GM15510 (cell line): ENCODE measurements around the gene SEL1L3.
A peak's percentile ranks its signal among the peaks of the same experiment; 100 is the strongest.

Experiments
- POLR2A ChIP-seq: IDR thresholded peaks from 3 replicates; pipeline ENCODE4 v1.6.1; 2011; ENCODE audit warnings: borderline replicate concordance; ENCODE audit not compliant: insufficient read length; ENCODE audit errors: extremely low read depth

The SEL1L3 gene

DNA sequence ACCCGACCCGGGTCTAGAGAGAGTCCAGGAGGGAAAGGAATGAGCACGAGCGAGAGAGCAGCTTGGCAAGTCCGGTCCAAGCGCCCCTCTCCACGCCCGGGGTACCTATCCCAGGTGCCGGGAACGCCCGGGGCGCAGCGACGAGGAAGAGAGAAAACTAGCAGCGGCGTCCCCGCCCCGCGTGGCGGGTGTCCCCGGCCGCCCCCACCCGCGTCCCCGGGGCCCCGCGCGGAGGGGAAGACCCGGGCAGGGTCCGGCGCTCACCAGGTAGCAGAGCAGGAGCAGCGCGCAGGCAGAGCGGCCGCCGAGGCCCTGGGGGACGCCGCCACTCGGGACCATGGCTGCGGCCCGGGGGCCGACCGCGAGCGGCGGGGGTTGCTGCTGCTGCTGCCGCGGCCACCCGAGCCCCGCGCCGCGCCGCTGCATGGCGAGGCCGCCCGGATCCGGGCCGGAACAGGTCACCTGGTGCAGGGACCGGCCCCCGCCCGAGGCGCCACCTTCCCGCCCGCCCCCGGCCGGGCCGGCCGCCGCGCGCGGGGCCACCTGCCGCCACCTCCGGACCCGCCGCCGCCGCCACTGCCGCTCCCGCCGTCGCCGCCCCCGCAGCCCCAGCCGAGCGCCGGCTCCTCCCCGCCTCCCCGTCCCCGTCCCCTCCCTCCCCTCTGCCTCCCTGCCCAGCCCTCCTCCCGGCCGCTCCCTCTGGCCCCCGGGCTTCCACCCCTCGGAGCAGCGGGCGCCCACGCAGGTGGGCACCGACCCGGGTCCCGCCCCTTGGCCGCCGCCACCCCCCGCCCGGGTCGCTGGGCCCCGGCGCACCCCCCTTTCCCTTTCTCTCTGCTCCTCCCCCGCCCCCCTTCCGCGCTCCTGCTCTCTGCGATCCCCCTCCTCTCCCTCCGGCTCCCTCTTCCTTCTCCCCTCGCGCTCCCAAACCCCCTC is at the start of gene SEL1L3:
Gene SEL1L3, minus strand, starts transcription at position 578 of the 936 bp plus-strand sequence. Its CDS starts 152 bp downstream, at position 426.
- peak; percentile 59 for TF ChIP-seq POLR2A

DNA sequence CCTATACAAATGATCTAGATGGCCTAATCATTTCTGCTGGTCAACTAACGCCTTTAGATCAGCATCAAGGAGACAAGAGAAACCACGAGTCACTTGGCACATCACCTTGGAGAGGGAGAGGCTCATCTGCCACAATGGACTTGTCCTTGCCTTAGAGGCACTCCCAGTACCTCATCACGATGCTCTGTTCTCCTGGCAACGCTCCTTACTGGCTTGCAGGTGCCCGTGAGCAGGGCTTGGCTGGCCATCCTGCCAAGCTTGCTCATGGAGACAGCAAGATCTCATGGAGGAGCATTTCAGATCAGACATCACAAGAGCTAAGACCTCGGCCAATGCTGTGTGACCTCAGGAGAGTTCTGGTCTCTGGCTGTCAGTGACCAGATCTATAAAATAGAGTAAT is 48.6 kb upstream of the SEL1L3 start:
- no peak for TF ChIP-seq POLR2A

- TF ChIP-seq POLR2A, result no peak
Observed at GRCh38 chr4:25908491-25908901, 45.7 kb upstream of the SEL1L3 start.

GRCh38 chr4:25905371-25905770 is 42.6 kb upstream of the SEL1L3 start:
- TF ChIP-seq POLR2A, result no peak

GRCh38 chr4:25904748-25905082 is 41.9 kb upstream of the SEL1L3 start:
- TF ChIP-seq POLR2A, result no peak

GRCh38 chr4:25903900-25904747 is 41.3 kb upstream of the SEL1L3 start:
- TF ChIP-seq POLR2A, result no peak

GRCh38 chr4:25901030-25901430 is 38.2 kb upstream of the SEL1L3 start:
- no peak for TF ChIP-seq POLR2A

DNA sequence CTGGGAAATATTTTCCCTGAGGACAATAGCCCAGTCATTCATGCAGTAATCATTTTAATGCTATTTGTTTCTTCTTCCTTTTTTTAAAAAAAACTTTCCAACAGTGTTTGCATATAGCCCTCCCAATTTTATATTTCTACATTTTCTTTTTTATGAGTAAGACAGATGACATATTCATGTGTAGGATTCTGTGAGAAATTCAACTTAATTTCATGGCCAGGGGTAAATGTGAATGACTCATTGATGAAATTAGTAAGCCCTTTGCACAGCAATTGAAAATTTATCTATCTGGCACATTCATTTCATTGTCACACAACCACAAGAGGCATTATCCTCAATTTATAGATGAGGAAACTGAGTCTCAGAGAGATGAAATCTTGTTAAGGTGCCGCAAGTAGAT is 37.5 kb upstream of the SEL1L3 start:
- no peak for TF ChIP-seq POLR2A

GRCh38 chr4:25896776-25897539 is 34.2 kb upstream of the SEL1L3 start:
- no peak for TF ChIP-seq POLR2A

DNA sequence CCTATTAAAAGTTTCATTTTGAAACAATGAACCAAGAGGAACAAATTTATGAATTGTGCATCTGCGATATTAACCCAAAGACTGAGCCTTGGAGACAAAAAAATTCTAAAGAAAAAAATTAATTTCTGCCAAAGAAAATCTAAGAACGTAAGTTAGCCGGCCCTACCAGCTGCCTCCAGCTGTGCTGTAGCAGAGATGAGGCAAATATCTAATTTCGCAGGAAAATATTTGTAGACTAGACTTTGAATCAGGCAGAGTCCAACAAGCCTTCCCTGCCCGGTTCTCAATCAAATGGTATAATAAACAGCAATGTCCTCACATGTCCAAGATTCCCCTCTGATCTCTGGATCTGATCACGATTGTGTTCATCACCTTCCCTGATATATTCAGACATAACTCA is 30.0 kb upstream of the SEL1L3 start:
- TF ChIP-seq POLR2A, result no peak

DNA sequence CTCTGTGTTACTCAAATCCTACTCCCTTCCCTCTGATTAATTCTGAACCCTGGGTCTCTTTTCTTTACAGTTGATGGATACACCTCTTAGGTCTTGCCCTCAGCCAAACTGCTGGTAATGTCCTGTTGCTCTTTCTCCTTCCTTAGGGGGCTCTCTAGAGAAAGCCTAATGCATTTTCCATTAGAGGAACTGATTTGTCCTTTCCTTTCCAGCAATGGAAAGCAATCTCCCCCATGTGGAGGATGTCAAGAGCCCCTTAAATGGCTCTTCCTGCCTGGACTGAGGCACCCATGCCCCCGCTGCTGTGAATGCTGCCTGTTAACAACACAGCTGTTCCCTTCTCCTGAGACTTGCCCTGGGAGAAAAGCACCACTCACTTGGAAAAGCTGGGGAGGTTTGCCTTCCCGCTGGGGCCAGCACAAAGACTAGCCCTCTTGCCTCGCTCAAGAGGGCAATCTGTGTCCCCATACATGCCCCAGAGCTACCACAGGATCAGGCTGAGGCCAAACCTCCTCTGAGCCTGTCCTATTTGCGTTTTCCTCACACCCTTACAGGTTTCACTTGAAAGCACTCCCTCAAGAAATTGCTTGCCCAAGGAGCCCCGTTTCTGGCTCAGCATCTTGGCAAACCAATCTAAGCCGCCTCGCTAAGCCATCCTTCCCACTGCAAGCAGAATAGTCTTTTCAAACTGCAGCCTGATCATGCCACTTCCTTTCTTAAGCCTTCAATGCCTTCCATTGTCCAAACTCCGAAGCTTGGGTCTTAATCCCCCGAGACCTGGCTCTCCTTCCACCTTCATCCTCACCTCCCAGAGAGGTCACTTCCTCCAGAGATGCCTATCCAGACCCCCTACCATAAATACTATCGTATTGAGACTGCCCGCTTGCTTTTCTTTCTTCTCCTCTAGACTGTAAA is 28.0 kb upstream of the SEL1L3 start:
- TF ChIP-seq POLR2A, result no peak

- no peak for TF ChIP-seq POLR2A
Observed at GRCh38 chr4:25889589-25890503, 27.1 kb upstream of the SEL1L3 start.

- TF ChIP-seq POLR2A, result no peak
Observed at GRCh38 chr4:25888781-25889180, 26.0 kb upstream of the SEL1L3 start.
